NCI-H2227 (cell line): ENCODE data around the gene HBG2.
"Not testable (repeated sequence)": the region's sequence is repeated elsewhere in the genome, so short reads cannot be mapped to it uniquely, and the experiment has no call there.

Source experiments
- DNase-seq: peaks from one replicate; lab custom pipeline; 2025; ENCODE audit not compliant: unreplicated experiment; lab: John Stamatoyannopoulos, UW

Gene HBG2

GRCh38 chr11:5250543-5251204 lies 3.9 kb downstream of the HBG2 start:
- no peak for DNase-seq

GRCh38 chr11:5249807-5250396 lies 4.7 kb downstream of the HBG2 start, which contains the start of gene HBG1:
TSS of gene HBG1 (minus strand) at chr11:5249857. CDS start at chr11:5249804, 53 bp downstream.
- DNase-seq, result not testable (repeated sequence)

- DNase-seq, result not testable (repeated sequence)
These were observed 6.1 kb downstream of the HBG2 start for GRCh38 chr11:5248498-5248897.

- no peak for DNase-seq
These were observed 6.9 kb downstream of the HBG2 start for GRCh38 chr11:5247472-5248192.

- no peak for DNase-seq
These were observed 7.7 kb downstream of the HBG2 start for GRCh38 chr11:5246772-5247471.

- no peak for DNase-seq
These were observed 9.4 kb downstream of the HBG2 start for GRCh38 chr11:5245155-5245554.

GRCh38 chr11:5243816-5244180 lies 10.8 kb downstream of the HBG2 start:
- no peak for DNase-seq

- DNase-seq, result no peak
These were observed 11.4 kb downstream of the HBG2 start for GRCh38 chr11:5242933-5243815.

GRCh38 chr11:5242208-5242607 lies 12.4 kb downstream of the HBG2 start:
- DNase-seq, result no peak

- no peak for DNase-seq
These were observed 13.1 kb downstream of the HBG2 start for GRCh38 chr11:5241458-5241857.

- DNase-seq, result no peak
These were observed 14.1 kb downstream of the HBG2 start for GRCh38 chr11:5240458-5240857.

GRCh38 chr11:5240056-5240455 lies 14.5 kb downstream of the HBG2 start:
- DNase-seq, result no peak

- no peak for DNase-seq
These were observed 15.5 kb downstream of the HBG2 start for GRCh38 chr11:5239046-5239445.

GRCh38 chr11:5238486-5238885 lies 16.1 kb downstream of the HBG2 start:
- DNase-seq, result no peak

GRCh38 chr11:5237420-5237819 lies 17.2 kb downstream of the HBG2 start:
- DNase-seq, result no peak

- no peak for DNase-seq
These were observed 19.1 kb downstream of the HBG2 start for GRCh38 chr11:5235364-5236095.

GRCh38 chr11:5234381-5234834 lies 20.2 kb downstream of the HBG2 start, which contains the start of gene HBD:
TSS of gene HBD (minus strand) at chr11:5234483. CDS start at chr11:5234433, 50 bp downstream.
- no peak for DNase-seq

- no peak for DNase-seq
These were observed 21.3 kb downstream of the HBG2 start for GRCh38 chr11:5233307-5233706.

GRCh38 chr11:5232821-5233220 lies 21.8 kb downstream of the HBG2 start:
- DNase-seq, result no peak

GRCh38 chr11:5232176-5232575 lies 22.4 kb downstream of the HBG2 start:
- DNase-seq, result no peak
